Right atrium auricular region (tissue), 2 donors: ENCODE results near the gene COPB1. TPM values are rescaled to one million over a fixed set of nuclear protein-coding genes. Genes with fewer than 3 reads are reported as not detected.
A peak's percentile ranks its signal among the peaks of the same experiment; 100 is the strongest.

ENCODE experiments used
- DNase-seq: peaks from one replicate; pipeline ENCODE4 v3.0.0-alpha.2; 2019; ENCODE audit warnings: low spot score
- H3K27ac ChIP-seq, 2 donors: fragments of 200-600 bp; sonication (generic); 1 replicate in 1 of 2; 2 replicates in 1 of 2; pipeline ENCODE4 v1.5.1; 2016 to 2019
- H3K27me3 ChIP-seq, 2 donors: fragments of 200-600 bp; sonication (generic); one replicate each; pipeline versions ENCODE4 v1.5.1 to v1.6.0; 2017 to 2019
- H3K36me3 ChIP-seq: fragments of 200-600 bp; sonication (generic); one replicate; pipeline ENCODE4 v1.5.1; 2016
- H3K4me1 ChIP-seq, 2 donors: fragments of 200-600 bp; sonication (generic); one replicate each; pipeline versions ENCODE4 v1.5.1 to v1.6.0; 2017 to 2019
- H3K4me3 ChIP-seq, 2 donors: fragments of 200-600 bp; sonication (generic); 1 replicate in 1 of 2; 2 replicates in 1 of 2; pipeline ENCODE4 v1.5.1; 2017 to 2019; ENCODE audit warnings: mild to moderate bottlenecking in 1 of 2, moderate library complexity in 1 of 2
- H3K9me3 ChIP-seq, 2 donors: fragments of 200-600 bp; sonication (generic); one replicate each; pipeline ENCODE4 v1.5.1; 2019
- CTCF ChIP-seq, 2 donors: fragments of 200-600 bp; sonication (generic); IDR thresholded peaks; one replicate each; pipeline ENCODE4 v1.5.1; 2019; ENCODE audit warnings: antibody characterized with exemption in 2 of 2
- total RNA-seq, 2 donors: library from RNA; depleted of rRNA; stranded (reverse); fragments of >200 nt; gene quantifications; one replicate each; pipeline ENCODE4 v1.1.0, GENCODE V29; 2016

The COPB1 gene
- total RNA-seq, 2 donors from 2014 or later = 61.0 to 61.3 TPM

GRCh38 chr11:14503023-14503422 lies 3.4 kb upstream of the COPB1 start:
- H3K4me3 ChIP-seq = no peak overlapping the region
- H3K9me3 ChIP-seq = no peaks in the 10 kb centered on the region
- DNase-seq = no peak
- no peak for TF ChIP-seq CTCF (IDR thresholded peaks at IDR 0.05)
- H3K27me3 ChIP-seq = no peaks in the 10 kb centered on the region
- H3K4me1 ChIP-seq = peaks cover 0 to 15% of the 10 kb centered on the region in 2 donors
- H3K36me3 ChIP-seq = peaks cover 44% of the 10 kb centered on the region
- H3K27ac ChIP-seq = no peak overlapping the region

GRCh38 chr11:14502039-14502438 lies 2.4 kb upstream of the COPB1 start:
- no peak for DNase-seq
- TF ChIP-seq CTCF (IDR thresholded peaks at IDR 0.05) = no peak
- Histone ChIP-seq H3K4me1 (peaks cover 0 to 24% of the 10 kb centered on the region in 2 donors), H3K27me3 (no peaks in the 10 kb centered on the region), H3K27ac (no peak overlapping the region), H3K4me3 (no peak overlapping the region), H3K36me3 (peaks cover 44% of the 10 kb centered on the region), H3K9me3 (no peaks in the 10 kb centered on the region)

- H3K9me3 ChIP-seq = no peaks in the 10 kb centered on the region
- no peaks in the 10 kb centered on the region for H3K27me3 ChIP-seq
- no peak for TF ChIP-seq CTCF (IDR thresholded peaks at IDR 0.05)
- H3K4me1 ChIP-seq = peaks cover 0 to 30% of the 10 kb centered on the region in 2 donors
- peak overlapping the region; percentile 82 to 95 for H3K27ac ChIP-seq
- DNase-seq = no peak
- peaks cover 41% of the 10 kb centered on the region for H3K36me3 ChIP-seq
- peak overlapping the region; percentile 68 to 88 for H3K4me3 ChIP-seq
Measured at GRCh38 chr11:14500181-14500651, 605 bp upstream of the COPB1 start.

- Histone ChIP-seq H3K36me3 (peaks cover 39% of the 10 kb centered on the region), H3K4me1 (peaks cover 0 to 30% of the 10 kb centered on the region in 2 donors), H3K4me3 (peak overlapping the region; percentile 68 to 88), H3K9me3 (no peaks in the 10 kb centered on the region), H3K27me3 (no peaks in the 10 kb centered on the region), H3K27ac (peak overlapping the region; percentile 82 to 95)
- no peak for DNase-seq
- no peak for TF ChIP-seq CTCF (IDR thresholded peaks at IDR 0.05)
Measured at GRCh38 chr11:14499178-14499559, 442 bp downstream of the COPB1 start.

- Histone ChIP-seq H3K4me1 (no peaks in the 10 kb centered on the region), H3K27ac (no peak overlapping the region), H3K9me3 (no peaks in the 10 kb centered on the region), H3K36me3 (peaks cover 99% of the 10 kb centered on the region), H3K27me3 (no peaks in the 10 kb centered on the region), H3K4me3 (no peak overlapping the region)
- DNase-seq = no peak
- no peak for TF ChIP-seq CTCF (IDR thresholded peaks at IDR 0.05)
Measured at GRCh38 chr11:14480716-14481115, 18.9 kb downstream of the COPB1 start.

- H3K36me3 ChIP-seq = peaks cover 92% of the 10 kb centered on the region
- DNase-seq = no peak
- H3K9me3 ChIP-seq = no peaks in the 10 kb centered on the region
- TF ChIP-seq CTCF (IDR thresholded peaks at IDR 0.05) = no peak
- H3K27ac ChIP-seq = no peak overlapping the region
- H3K4me3 ChIP-seq = no peak overlapping the region
- H3K27me3 ChIP-seq = no peaks in the 10 kb centered on the region
- H3K4me1 ChIP-seq = no peaks in the 10 kb centered on the region
Measured at GRCh38 chr11:14471127-14471526, 28.5 kb downstream of the COPB1 start.
